ENCODE results near the gene ZNF30.
"Not testable (repeated sequence)": the region's sequence is repeated elsewhere in the genome, so short reads cannot be mapped to it uniquely, and the experiment has no call there.

Gene ZNF30

DNA sequence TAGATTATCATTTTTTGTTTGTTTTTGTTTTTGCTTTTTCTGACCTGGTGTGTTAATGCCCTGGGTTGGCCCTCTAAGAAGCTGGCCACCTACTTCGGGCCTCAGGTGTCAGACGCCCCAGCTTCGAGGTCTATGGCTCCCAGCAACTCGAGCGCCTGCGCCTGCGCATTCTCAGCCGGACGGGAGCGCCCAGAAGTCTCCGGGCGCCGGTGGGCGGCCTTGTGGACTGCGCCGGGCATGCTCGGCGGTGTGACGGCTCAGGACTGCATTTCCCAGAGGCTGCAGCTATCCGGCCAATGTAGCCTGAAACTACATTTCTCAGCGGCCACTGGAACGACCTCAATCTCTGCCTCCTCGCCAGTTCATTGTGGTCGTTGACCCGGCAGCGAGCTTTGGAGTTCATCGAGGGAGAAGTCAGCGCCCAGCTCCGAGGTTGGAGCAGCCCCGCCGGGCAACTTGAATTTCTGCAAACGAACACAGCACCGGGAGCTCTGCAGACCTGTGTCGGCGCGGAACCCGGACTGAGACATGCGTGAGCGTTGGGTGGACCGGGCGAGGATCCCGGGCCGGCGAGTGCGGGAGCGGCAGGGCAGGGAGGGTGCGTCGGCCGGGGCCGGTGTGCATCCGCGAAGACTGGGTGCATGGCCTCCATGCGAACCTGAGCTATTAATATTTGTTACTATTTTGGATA lies at the start of gene ZNF30:
Gene ZNF30 (plus strand): TSS at position 219 of the 691 bp plus-strand sequence. CDS start 3,045 bp downstream, outside the sequence.
- FAIRE-seq = no peak

GRCh38 chr19:34879563-34879962 lies 47.1 kb upstream of the ZNF30 start:
- FAIRE-seq = no peak

- no peak for FAIRE-seq
Observed at GRCh38 chr19:34880034-34880433, 46.7 kb upstream of the ZNF30 start.

DNA sequence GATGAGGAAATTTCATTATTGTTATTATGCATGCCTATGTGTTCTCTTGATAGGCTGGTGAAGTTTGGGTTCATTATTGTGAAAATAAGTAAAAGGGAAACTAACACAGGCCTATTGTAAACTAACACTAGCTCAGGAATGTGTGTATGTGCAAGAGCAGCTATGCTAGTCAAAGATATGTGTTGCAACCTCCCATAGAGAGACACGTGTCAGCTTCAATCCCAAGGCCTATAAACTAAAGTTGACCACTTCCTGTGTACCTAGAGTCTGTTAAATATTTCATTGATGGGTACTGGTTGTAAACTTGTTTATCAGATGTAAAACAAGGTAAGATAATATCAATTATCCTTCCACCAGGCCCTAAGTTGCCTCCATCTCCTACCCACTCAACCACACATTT lies 44.7 kb upstream of the ZNF30 start:
- no peak for FAIRE-seq

- no peak for FAIRE-seq
Observed at GRCh38 chr19:34888091-34888490, 38.6 kb upstream of the ZNF30 start.

DNA sequence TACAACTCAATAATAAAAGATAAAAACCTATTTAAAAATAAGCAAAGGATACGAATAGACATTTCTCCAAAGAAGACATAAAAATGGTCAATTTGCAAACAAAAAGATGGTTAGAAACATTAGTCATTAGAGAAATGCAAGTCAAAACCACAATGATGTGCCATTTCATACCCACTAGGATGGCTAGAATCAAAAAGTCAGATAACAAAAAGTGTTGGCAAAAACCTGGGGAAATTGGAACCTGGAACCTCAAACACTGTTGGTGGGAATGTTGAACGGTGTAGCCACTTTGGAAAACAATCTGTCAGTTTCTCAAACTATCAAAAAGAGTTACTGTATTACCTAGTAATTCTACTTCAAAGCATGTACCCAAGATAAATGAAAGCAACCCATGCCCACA lies 26.5 kb upstream of the ZNF30 start:
- FAIRE-seq = no peak

DNA sequence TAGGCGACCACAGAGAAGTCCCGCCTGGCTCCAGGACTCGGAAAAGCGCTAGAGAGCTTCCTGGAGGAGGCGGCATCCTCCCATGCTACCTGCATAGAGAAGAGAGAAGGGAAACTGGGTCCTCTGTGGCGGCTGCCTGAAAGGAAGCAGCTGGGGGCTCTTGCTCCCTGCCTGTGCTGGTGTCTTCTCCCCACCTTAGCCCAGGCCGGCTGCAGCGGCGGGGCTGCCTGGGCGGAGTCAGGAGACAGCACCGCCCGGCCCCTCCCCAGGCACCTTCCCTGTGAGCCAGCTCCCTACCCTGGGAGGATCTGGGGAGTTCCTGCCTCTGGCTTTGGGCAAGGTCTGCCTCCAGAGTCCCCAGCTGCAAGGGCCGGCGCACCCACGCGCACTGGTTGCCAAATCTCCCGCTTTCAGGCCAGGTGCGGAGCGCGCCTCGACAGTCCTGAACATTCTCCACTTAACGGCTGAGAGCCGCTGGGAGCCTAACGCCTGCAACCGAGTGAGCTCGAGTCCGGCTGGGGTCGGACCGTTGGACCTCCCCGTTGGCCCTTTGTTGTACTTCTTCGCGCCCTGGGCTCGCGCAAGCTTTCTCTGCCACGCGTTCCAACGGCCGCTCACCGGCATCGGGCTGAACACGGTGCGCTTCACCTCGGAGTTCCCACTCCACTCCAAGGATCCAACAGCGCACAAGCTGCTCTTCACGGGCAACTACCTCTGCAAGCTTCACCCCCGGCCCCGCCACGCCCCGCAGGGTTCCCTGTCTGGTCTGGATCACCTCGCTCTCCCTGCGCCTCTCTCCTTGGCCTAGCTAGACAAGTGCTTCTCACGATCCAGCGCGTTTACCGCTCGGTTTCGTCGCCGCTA lies 21.8 kb upstream of the ZNF30 start:
- FAIRE-seq = no peak

- FAIRE-seq = no peak
Observed at GRCh38 chr19:34910770-34911169, 15.9 kb upstream of the ZNF30 start.

GRCh38 chr19:34917144-34917543 lies 9.6 kb upstream of the ZNF30 start:
- not testable (repeated sequence) for FAIRE-seq

- FAIRE-seq = no peak
Observed at GRCh38 chr19:34918190-34918589, 8.5 kb upstream of the ZNF30 start.

- not testable (repeated sequence) for FAIRE-seq
Observed at GRCh38 chr19:34920090-34920786, 6.5 kb upstream of the ZNF30 start.

DNA sequence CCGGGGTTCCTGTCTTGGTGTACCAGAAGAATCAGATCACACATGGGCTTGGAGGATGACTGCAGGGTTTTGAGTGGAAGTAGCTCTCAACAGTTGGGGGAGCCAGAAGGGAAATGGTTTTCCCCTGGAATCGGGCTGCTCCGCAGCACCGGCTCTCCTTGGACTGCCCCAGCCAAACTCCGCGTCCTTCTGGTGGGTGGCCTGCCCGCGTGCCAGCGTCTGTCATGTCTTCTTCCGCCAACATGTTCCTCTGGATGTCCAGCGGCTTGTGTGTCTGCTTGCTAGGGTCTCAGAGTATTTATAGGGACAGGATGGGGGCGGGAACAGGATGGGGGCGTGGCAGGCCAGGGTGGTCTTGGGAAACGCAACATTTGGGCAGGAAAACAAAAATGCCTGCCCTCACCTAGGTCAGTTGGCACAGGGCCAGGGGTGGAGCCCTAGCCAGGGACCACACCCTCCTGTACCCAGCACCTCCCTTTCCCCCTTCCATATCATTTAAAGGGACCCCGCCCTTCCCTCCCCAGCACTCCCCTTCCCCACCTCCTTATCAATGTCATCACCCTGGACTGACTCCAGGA lies 1.3 kb upstream of the ZNF30 start:
- no peak for FAIRE-seq

GRCh38 chr19:34926361-34926684 lies 380 bp upstream of the ZNF30 start:
- peak; percentile 91 for FAIRE-seq

- no peak for FAIRE-seq
Observed at GRCh38 chr19:34932494-34932893, 5.8 kb downstream of the ZNF30 start.

GRCh38 chr19:34936184-34936583 lies 9.5 kb downstream of the ZNF30 start:
- FAIRE-seq = no peak

DNA sequence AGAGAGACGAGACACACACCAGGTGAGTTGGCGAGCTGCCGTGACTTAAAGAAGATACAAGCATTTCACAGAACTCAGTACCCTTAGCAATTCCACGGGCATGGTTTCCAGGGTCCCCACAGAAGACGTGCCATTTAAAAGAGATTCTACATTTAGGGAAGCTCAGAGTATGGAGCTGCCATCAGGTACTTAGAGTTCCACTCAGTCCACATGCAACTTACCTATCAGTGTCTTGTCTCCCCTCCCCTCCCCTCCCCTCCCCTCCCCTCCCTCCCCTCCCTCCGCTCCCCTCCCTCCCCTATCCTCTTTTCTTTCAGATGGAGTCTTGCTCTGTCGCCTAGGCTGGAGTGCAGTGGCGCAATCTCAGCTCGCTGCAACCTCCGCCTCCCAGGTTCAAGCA lies 12.2 kb downstream of the ZNF30 start:
- FAIRE-seq = no peak

GRCh38 chr19:34943861-34944573 lies 17.3 kb downstream of the ZNF30 start:
- no peak for FAIRE-seq

GRCh38 chr19:34953092-34953491 lies 26.4 kb downstream of the ZNF30 start:
- peak; percentile 75 for FAIRE-seq

GRCh38 chr19:34957830-34958751 lies 31.4 kb downstream of the ZNF30 start:
- FAIRE-seq = no peak

DNA sequence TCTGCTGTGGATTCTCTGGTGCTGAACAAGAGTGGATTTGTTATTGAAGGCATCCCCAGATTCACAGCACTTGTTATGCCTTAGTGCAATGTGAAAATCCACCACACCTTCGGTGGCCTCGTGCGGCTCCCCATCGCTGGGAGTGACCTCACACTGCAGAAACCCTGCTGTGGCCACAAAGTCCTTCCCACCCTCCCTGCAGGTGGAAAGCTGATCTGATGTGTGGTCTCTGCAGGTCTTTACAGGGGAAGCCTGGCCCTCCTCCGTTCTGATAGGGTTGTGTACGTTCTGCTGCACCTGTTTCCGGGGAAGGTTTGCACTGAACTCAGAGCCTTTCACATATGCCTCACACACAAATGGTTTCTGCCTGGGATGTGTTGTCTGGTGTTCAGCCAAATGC lies 32.3 kb downstream of the ZNF30 start:
- no peak for FAIRE-seq

- FAIRE-seq = no peak
Observed at GRCh38 chr19:34960103-34960805, 33.6 kb downstream of the ZNF30 start.

All from islet of Langerhans (tissue), 1 donor.